Peyer's patch (tissue), 4 donors: ENCODE measurements around the gene CLCF1. TPM values are rescaled to one million over a fixed set of nuclear protein-coding genes. Genes with fewer than 3 reads are reported as not detected.
A peak's percentile ranks its signal among the peaks of the same experiment; 100 is the strongest.

Experiments
- DNase-seq, 3 donors: peaks; one replicate each; pipeline ENCODE4 v3.0.0-alpha.2; 2017 to 2019
- H3K27ac ChIP-seq, 4 donors: fragments of 200-600 bp; sonication (generic); one replicate each; pipeline ENCODE4 v1.5.1; 2016 to 2019
- H3K27me3 ChIP-seq, 2 donors: fragments of 200-600 bp; sonication (generic); one replicate each; pipeline ENCODE4 v1.5.1; 2019
- H3K36me3 ChIP-seq, 3 donors: fragments of 200-600 bp; sonication (generic); one replicate each; pipeline ENCODE4 v1.5.1; 2016 to 2019
- H3K4me1 ChIP-seq, 4 donors: fragments of 200-600 bp; sonication (generic); one replicate each; pipeline ENCODE4 v1.5.1; 2016 to 2019
- H3K4me3 ChIP-seq, 4 donors: fragments of 200-600 bp; sonication (generic); 1 replicate in 3 of 4; 2 replicates in 1 of 4; pipeline ENCODE4 v1.5.1; 2016 to 2019; ENCODE audit warnings: mild to moderate bottlenecking in 1 of 4
- H3K9me3 ChIP-seq, 4 donors: fragments of 200-600 bp; sonication (generic); one replicate each; pipeline ENCODE4 v1.5.1; 2016 to 2019; ENCODE audit warnings: mild to moderate bottlenecking in 1 of 4
- CTCF ChIP-seq, 6 experiments: fragments of 450-650 bp in 4 of 6; fragments of 200-600 bp in 2 of 6; sonication (generic) in 1 of 6; IDR thresholded peaks; one replicate each; pipeline ENCODE4 v1.5.1; 2017 to 2019; ENCODE audit warnings: antibody characterized with exemption in 6 of 6, mild to moderate bottlenecking in 3 of 6, moderate library complexity in 1 of 6
- POLR2A ChIP-seq, 2 donors: fragments of 450-650 bp; IDR thresholded peaks; one replicate each; pipeline ENCODE4 v1.5.1; 2017; ENCODE audit warnings: antibody characterized with exemption in 2 of 2, mild to moderate bottlenecking in 2 of 2, moderate library complexity in 2 of 2
- total RNA-seq, 4 donors: library from RNA; depleted of rRNA; stranded (reverse); fragments of >200 nt; gene quantifications; one replicate each; pipeline ENCODE4 v1.1.0, GENCODE V29; 2016

Gene CLCF1
- total RNA-seq, 4 donors from 2014 or later = 1.2 to 14.9 (median 7.5) TPM

GRCh38 chr11:67413266-67413849, 40.0 kb upstream of the CLCF1 start:
- Histone ChIP-seq H3K36me3 (no peaks in the 10 kb centered on the region), H3K4me3 (no peak overlapping the region), H3K9me3 (no peaks in the 10 kb centered on the region), H3K4me1 (peaks cover 0 to 58% (median 31%) of the 10 kb centered on the region in 4 donors), H3K27ac (no peak overlapping the region), H3K27me3 (peaks cover 0 to 8% of the 10 kb centered on the region in 2 donors)
- no peak for DNase-seq
- TF ChIP-seq POLR2A (IDR thresholded peaks at IDR 0.05) = no peak
- TF ChIP-seq CTCF (IDR thresholded peaks at IDR 0.05) = no peak

DNA sequence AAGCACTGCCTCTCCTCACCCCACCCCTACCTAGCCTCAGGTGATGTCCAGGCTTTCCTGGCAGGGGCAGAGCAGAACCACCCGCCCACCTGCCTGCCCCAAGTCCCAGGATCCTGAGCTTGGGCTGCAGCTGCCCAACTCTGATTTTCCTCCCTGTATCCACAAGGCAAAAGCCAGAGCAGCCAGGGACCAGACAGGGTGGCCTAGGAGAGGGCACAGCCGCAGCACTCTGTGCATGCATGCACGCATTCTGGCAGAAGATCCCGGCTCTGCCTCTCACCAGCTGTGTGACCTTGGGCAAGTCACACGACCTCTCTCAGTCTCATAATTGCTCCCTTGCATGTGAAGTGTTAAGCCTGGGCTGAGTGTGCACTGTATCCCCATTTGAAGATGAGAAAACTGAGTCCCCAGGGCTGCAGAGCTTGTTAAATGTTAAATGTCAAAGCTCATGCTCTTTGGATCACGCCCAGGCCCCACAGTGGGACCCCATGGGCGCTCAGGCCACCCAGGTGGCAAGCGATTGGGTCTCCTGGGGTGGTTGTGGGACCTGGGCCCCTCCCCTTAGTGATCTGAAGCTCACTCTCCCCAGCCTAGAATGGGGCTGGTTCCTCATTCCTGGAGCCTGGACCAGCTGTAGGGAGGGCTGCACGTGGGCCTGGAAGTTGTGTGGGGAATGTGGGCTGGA, 39.2 kb upstream of the CLCF1 start:
- DNase-seq = no peak
- peaks cover 0 to 8% of the 10 kb centered on the region in 2 donors for H3K27me3 ChIP-seq
- TF ChIP-seq POLR2A (IDR thresholded peaks at IDR 0.05) (no peak), CTCF (IDR thresholded peaks at IDR 0.05) (no peak)

GRCh38 chr11:67411785-67412152, 38.4 kb upstream of the CLCF1 start:
- Histone ChIP-seq H3K27ac (no peak overlapping the region), H3K4me1 (peaks cover 0 to 62% (median 43%) of the 10 kb centered on the region in 4 donors), H3K27me3 (peaks cover 0 to 8% of the 10 kb centered on the region in 2 donors), H3K9me3 (no peaks in the 10 kb centered on the region), H3K4me3 (no peak overlapping the region), H3K36me3 (no peaks in the 10 kb centered on the region)
- no peak for TF ChIP-seq CTCF (IDR thresholded peaks at IDR 0.05)
- no peak for TF ChIP-seq POLR2A (IDR thresholded peaks at IDR 0.05)
- DNase-seq = no peak

More for the DNA sequence above, 39.2 kb upstream of the CLCF1 start:
- Histone ChIP-seq H3K27ac (no peak overlapping the region), H3K9me3 (no peaks in the 10 kb centered on the region), H3K4me3 (no peak overlapping the region), H3K4me1 (peaks cover 0 to 63% (median 37%) of the 10 kb centered on the region in 4 donors), H3K36me3 (no peaks in the 10 kb centered on the region)

GRCh38 chr11:67410984-67411784, 37.8 kb upstream of the CLCF1 start:
- DNase-seq = no peak
- TF ChIP-seq CTCF (IDR thresholded peaks at IDR 0.05) (no peak), POLR2A (IDR thresholded peaks at IDR 0.05) (no peak)
- Histone ChIP-seq H3K27ac (peak overlapping the region in 1 of 4 donors; percentile 91), H3K4me3 (no peak overlapping the region), H3K27me3 (peaks cover 0 to 8% of the 10 kb centered on the region in 2 donors), H3K9me3 (no peaks in the 10 kb centered on the region), H3K36me3 (no peaks in the 10 kb centered on the region), H3K4me1 (peaks cover 0 to 64% (median 44%) of the 10 kb centered on the region in 4 donors)

GRCh38 chr11:67410369-67410831, 37.0 kb upstream of the CLCF1 start:
- Histone ChIP-seq H3K9me3 (no peaks in the 10 kb centered on the region), H3K27me3 (peaks cover 0 to 4% of the 10 kb centered on the region in 2 donors), H3K36me3 (no peaks in the 10 kb centered on the region), H3K27ac (peak overlapping the region in 3 of 4 donors; percentile 76 to 91 (median 87)), H3K4me3 (no peak overlapping the region), H3K4me1 (peaks cover 0 to 65% (median 43%) of the 10 kb centered on the region in 4 donors)
- no peak for DNase-seq
- TF ChIP-seq CTCF (IDR thresholded peaks at IDR 0.05) (no peak), POLR2A (IDR thresholded peaks at IDR 0.05) (no peak)
